GM21367 (cell line): Measurements from ENCODE around the gene NPAS2.

Source experiments
- ATAC-seq: cut with Tn5 transposase; IDR thresholded peaks from one replicate; pipeline ENCODE4 v1.9.1; 2021; ENCODE audit not compliant: unreplicated experiment

Gene NPAS2, protein sequence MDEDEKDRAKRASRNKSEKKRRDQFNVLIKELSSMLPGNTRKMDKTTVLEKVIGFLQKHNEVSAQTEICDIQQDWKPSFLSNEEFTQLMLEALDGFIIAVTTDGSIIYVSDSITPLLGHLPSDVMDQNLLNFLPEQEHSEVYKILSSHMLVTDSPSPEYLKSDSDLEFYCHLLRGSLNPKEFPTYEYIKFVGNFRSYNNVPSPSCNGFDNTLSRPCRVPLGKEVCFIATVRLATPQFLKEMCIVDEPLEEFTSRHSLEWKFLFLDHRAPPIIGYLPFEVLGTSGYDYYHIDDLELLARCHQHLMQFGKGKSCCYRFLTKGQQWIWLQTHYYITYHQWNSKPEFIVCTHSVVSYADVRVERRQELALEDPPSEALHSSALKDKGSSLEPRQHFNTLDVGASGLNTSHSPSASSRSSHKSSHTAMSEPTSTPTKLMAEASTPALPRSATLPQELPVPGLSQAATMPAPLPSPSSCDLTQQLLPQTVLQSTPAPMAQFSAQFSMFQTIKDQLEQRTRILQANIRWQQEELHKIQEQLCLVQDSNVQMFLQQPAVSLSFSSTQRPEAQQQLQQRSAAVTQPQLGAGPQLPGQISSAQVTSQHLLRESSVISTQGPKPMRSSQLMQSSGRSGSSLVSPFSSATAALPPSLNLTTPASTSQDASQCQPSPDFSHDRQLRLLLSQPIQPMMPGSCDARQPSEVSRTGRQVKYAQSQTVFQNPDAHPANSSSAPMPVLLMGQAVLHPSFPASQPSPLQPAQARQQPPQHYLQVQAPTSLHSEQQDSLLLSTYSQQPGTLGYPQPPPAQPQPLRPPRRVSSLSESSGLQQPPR

DNA sequence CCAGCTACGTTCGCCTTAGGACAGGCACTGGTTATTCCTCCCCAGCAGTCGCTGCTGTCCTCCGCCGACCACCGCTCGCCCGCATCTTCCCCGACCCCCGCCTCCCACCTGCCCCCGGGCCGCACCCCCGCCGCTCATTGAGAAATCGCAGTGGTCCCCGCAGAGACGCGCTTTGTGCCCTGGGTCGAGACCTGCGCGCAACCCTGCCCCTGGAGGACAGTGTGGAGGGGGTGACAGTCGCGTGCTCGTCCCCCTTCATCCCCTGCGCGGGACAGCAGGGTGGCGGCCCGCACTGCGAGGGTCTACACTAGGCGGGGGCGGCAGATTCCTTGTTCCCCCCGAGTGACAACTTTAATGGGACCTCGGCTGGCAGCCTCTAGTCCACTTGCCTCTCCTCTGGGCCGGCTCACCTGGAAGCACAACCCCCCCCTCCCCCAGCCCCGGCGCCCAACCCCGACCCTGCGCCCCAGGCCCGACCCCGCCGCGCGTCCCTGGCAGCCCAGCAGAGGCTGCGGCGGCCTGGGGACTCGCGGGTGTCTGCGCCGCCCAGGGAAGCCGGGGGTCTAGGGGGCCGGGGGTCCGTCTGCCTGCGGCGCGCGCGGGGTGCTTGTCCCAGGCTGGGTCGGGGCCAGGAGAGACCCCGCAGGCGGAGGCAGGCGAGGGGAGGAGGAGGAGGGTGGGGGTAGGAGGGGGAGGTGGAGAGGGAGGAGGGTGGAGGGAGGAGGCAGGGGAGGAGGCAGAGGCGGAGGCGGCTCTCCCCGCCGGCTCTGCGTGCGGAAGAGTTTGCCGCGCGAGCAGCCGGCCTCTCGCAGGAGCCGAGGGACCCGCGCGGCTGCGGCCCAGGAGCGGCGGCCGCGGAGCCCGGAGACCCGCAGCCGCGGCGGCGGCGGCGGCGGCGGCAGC, at the start of gene NPAS2:
Gene NPAS2, plus strand, starts transcription at position 770 of the 903 bp plus-strand sequence. CDS start 84,616 bp downstream, outside the sequence.
- ATAC-seq, result no peak

- ATAC-seq, result no peak
These were observed 48.8 kb upstream of the NPAS2 start for GRCh38 chr2:100771125-100771524.

DNA sequence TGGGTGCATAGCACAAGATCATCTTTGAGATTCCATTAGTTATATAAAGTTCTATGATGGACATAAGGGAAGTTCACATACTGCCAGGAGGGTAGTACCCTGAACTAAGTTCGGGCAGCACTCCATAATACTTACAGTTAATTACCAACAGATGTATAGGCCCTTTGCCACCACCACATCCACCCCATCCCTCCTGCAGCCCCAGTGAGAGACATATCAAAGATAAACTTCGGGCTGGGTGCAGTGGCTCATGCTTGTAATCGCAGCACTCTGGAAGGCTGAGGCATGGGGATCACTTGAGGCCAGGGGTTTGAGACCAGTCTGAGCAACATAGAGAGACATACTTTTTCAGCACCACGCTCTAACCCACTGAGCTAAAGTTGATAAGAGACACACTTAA, 46.4 kb upstream of the NPAS2 start:
- ATAC-seq, result no peak

- no peak for ATAC-seq
These were observed 43.5 kb upstream of the NPAS2 start for GRCh38 chr2:100776445-100776844.

- no peak for ATAC-seq
These were observed 41.1 kb upstream of the NPAS2 start for GRCh38 chr2:100778637-100779450.

DNA sequence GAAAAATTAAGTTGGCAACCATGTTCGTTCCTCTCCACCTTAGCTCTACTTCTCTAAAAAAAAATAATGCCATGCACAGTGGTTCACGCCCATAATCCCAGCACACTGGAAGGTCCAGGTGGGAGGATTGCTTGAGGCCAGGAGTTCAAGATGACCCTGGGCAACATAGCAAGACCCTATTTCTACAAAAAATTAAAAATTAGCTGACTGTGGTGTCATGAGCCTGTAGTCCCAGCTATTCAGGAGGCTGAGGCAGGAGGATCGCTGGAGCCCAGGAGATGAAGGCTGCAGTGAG, 40.1 kb upstream of the NPAS2 start:
- ATAC-seq, result no peak

- no peak for ATAC-seq
These were observed 39.5 kb upstream of the NPAS2 start for GRCh38 chr2:100780203-100781008.

DNA sequence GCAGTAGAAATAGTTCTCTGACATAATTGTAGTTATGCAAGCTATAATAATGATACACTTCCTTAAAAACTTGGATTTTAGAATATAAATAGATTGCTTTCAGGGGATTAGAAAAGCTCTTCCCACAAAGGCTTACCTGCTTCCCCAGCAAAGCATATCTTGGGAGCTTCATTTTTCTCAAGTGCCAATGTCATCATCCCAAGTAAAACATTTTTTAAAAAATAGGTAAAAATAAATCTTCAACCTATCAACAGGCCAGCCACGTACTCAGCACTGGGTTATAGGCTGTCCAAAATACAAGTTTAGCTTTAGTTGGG, 39.0 kb upstream of the NPAS2 start:
- no peak for ATAC-seq

GRCh38 chr2:100781523-100782379, 38.2 kb upstream of the NPAS2 start:
- no peak for ATAC-seq

DNA sequence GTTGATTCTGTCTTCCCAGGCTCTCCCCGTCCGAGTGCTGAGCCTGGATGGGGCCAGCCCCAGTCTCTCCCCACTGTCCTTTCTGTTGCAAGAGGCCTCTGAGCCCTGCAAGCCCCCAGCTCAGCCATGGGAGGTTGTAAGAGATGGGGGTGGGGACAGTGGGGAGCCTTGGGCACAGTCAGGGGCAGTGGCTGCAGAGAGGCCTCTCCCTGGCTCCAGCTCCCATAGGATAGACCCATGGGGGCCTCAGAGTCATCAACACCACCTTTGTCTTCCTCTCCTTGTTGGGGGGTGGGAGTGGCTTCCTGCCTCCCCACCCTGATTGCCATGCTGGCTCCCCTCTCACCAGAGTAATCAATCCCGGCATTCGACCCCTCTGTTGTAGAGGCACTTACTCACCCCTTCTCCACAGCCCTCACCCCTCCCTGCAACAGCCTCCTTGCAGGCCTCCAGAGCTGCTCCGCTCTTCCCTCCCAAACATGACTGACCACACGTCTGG, 37.5 kb upstream of the NPAS2 start:
- no peak for ATAC-seq

DNA sequence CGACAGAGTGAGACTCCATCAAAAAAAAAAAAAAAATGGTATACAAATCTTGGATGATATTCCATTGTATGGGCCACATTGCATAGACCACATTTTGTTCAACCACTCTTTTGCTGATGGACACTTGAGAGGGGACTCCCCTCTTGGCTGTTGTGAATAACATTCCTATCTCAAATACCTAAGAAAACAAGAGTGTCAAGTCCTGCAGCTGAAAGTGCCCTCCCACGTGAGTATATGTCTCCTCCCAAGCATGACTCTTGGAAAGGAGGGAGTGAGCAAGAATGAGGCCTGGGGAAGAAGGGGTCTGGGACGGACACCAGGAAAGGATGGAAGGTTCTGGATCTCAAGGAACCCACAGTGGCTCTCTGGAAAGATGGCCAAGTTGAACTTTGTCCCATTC, 36.0 kb upstream of the NPAS2 start:
- no peak for ATAC-seq

GRCh38 chr2:100784681-100785080, 35.3 kb upstream of the NPAS2 start:
- ATAC-seq, result no peak

- no peak for ATAC-seq
These were observed 34.2 kb upstream of the NPAS2 start for GRCh38 chr2:100785626-100786296.

DNA sequence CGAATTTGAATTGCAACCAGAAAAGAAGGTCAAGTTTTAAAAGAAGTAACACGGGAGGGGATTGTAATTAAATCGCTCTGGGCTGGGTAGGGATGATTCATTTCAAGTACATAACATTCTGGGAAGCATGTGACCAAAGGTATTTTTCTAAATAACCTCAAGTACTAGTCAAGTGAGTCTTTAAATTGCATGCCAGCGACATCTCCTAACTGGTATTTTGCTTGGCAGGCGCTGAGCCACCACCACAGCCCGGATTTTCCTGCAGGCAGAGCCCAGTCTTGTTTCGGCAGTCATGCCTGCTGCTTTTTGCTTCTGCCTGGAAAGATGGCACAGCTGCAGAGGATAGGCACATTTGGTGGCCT, 33.7 kb upstream of the NPAS2 start:
- no peak for ATAC-seq

DNA sequence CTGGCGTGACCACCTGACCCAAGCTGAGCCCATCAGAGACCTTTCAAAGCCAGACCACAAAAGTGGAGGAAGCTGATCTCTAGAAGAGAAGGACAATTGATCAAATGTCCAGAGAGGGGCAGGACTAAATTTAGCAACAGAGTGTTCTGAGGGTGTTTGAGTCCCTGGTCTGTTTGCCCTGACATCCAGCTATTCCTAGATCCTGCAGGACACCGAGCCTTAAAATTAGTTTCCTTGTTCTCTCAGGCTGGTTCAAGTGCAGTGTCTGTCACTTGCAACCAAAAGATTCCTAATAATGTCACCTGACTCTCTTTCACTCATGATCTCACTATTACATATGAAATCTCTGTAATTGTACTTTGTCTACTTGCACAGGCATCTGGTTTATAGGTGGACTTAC, 33.0 kb upstream of the NPAS2 start:
- no peak for ATAC-seq

DNA sequence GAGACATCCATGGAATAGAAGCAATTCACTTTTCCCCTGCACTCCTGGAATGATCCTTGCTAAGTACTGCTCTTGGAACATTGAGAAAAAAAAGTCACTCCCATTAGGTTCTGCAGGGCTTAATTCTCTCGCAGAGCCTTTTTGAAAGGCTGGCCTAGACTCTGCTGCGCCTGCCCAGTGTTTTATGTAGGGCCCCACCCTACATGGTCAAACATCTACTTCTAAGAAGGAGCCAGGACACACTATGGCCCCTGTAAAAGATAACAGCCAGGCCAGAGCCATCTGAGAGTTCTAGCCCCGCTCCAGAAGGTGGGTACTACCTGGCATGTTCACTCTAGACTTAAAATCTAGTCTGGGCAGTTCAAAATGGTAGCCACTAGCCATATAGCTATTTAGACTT, 30.6 kb upstream of the NPAS2 start:
- ATAC-seq, result no peak

DNA sequence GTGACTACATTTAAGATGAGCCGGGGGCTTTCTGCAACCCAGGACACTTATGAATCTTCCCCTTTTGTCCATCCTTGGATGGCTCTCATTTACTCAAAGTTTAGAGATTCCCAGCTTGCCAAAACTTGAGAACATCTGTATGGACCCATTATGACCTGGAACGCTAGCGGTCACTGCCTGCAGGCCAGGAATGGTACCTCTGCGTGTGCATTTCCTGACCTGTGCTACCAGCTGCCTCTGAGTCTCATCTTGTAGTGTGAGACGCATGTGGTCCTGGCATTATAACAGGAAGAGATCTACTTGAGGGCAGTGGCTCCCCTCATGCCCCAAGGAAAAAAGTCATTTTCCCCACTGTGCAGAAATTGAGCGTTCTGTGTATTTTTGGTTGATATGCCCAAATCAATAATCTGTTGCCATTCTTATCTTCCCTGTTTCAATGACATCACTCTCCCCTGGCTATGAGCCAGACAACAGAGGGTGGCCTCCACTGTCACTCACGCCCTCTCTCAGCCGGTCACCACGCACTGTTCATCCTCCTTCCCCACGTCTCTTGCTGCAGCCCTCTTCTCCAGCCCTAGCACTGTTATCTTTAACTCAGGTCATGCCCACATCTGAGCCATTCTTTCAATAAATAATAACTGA, 28.5 kb upstream of the NPAS2 start:
- ATAC-seq, result no peak

- ATAC-seq, result no peak
These were observed 28.0 kb upstream of the NPAS2 start for GRCh38 chr2:100791936-100792308.
